HepG2 (cell line): ENCODE results near the gene SLC36A2. TPM values are rescaled to one million over a fixed set of nuclear protein-coding genes. Genes with fewer than 3 reads are reported as not detected.

Experiments used
- ATAC-seq: fragments of 200-7000 bp; cut with Tn5 transposase; 3 replicates; pipeline ENCODE4 v1.9.1; 2020; ENCODE audit warnings: mild to moderate bottlenecking, moderate library complexity
- BruUV-seq: library from RNA; stranded (reverse); fragments of 400-500 nt; replicated peaks from 2 replicates; lab custom pipeline; 2021; lab: Mats Ljungman, UMichigan
- CTCF ChIA-PET: fragments of 300-600 bp; formaldehyde crosslinking; extraction: SDS; loops from one replicate; lab custom pipeline; 2021; ENCODE audit warnings: low total read pairs, inconsistent platforms, low intra/inter-chr PET ratio; lab: Yijun Ruan, JAX
- POLR2A ChIA-PET: fragments of 350-600 bp; sonication (Branson Sonifier 250); formaldehyde crosslinking; loops from one replicate; lab custom pipeline; 2020; ENCODE audit warnings: antibody characterized with exemption, inconsistent platforms; lab: Yijun Ruan, JAX
- DNase-seq: peaks from one replicate; pipeline ENCODE4 v3.0.0-alpha.2; 2015; ENCODE audit warnings: low spot score
- FAIRE-seq: peaks from 3 replicates; lab custom pipeline; 2011; peaks lifted over from hg19 to GRCh38; lab: Jason Lieb, UNC
- H2AFZ ChIP-seq: one replicate; pipeline ENCODE4 v1.6.1; 2011; ENCODE audit warnings: low read length, inconsistent platforms
- H3K27ac ChIP-seq: fragments of 300-600 bp; 3 replicates; pipeline ENCODE4 v1.8.0; 2011; ENCODE audit warnings: mixed run types, mild to moderate bottlenecking, mixed read lengths, low read length, inconsistent platforms; ENCODE audit not compliant: insufficient read depth; ENCODE audit errors: extremely low read length
- H3K27me3 ChIP-seq, 2 experiments: fragments of 200-600 bp in 1 of 2; 2 replicates in 1 of 2; 3 replicates in 1 of 2; pipeline versions ENCODE4 v1.6.0 to v1.8.0; 2011; ENCODE audit warnings: low read length in 2 of 2, mild to moderate bottlenecking in 2 of 2, moderate library complexity in 2 of 2, inconsistent platforms in 1 of 2; ENCODE audit not compliant: insufficient read depth in 2 of 2, control insufficient read depth in 1 of 2
- H3K36me3 ChIP-seq, 2 experiments: fragments of 200-600 bp in 1 of 2; replicated peaks in 1 of 2; 2 replicates in 1 of 2; 3 replicates in 1 of 2; pipeline versions ENCODE4 v1.5.1 to v1.8.0; 2011; ENCODE audit warnings: low read length in 2 of 2, inconsistent platforms in 1 of 2; ENCODE audit not compliant: insufficient read depth in 2 of 2, control insufficient read depth in 1 of 2
- H3K4me1 ChIP-seq: 2 replicates; pipeline ENCODE4 v1.5.1; 2012; ENCODE audit warnings: low read length, inconsistent platforms; ENCODE audit not compliant: insufficient read depth
- H3K4me2 ChIP-seq: 2 replicates; pipeline ENCODE4 v1.6.0; 2011; ENCODE audit warnings: low read depth, low read length, inconsistent platforms
- H3K4me3 ChIP-seq, 3 experiments: fragments of 200-600 bp in 1 of 3; sonication (generic), shearing (Covaris generic) in 1 of 3; replicated peaks in 1 of 3; 2 replicates each; pipeline ENCODE4 v1.5.1; 2011 to 2016; ENCODE audit warnings: low read length in 3 of 3, inconsistent platforms in 2 of 3, low read depth in 2 of 3, mild to moderate bottlenecking in 2 of 3, control low read depth in 1 of 3, mixed read lengths in 1 of 3; ENCODE audit not compliant: insufficient read depth in 1 of 3
- H3K79me2 ChIP-seq: one replicate; pipeline ENCODE4 v1.6.1; 2011; ENCODE audit warnings: low read length, inconsistent platforms; ENCODE audit not compliant: insufficient read depth
- H3K9ac ChIP-seq: 2 replicates; pipeline ENCODE4 v1.6.0; 2011; ENCODE audit warnings: mild to moderate bottlenecking, low read depth, low read length, inconsistent platforms; ENCODE audit not compliant: insufficient read depth
- H3K9me3 ChIP-seq: 2 replicates; pipeline ENCODE4 v1.5.1; 2012; ENCODE audit warnings: mild to moderate bottlenecking, low read length
- H4K20me1 ChIP-seq: 2 replicates; pipeline ENCODE4 v1.6.0; 2011; ENCODE audit warnings: inconsistent platforms, mild to moderate bottlenecking, low read length, moderate library complexity; ENCODE audit not compliant: insufficient read depth
- ATF7 ChIP-seq, 2 experiments: fragments of 450-650 bp in 1 of 2; sonication (generic) in 1 of 2; formaldehyde crosslinking in 1 of 2; IDR thresholded peaks; 2 replicates each; pipeline versions ENCODE4 v1.4.0 to v1.6.1; 2016 to 2020; ENCODE audit warnings: antibody characterized with exemption in 1 of 2, mild to moderate bottlenecking in 1 of 2, missing genetic modification reagents in 1 of 2
- CEBPB ChIP-seq: IDR thresholded peaks from 2 replicates; pipeline ENCODE4 v1.6.1; 2011; ENCODE audit warnings: low read depth, low read length, improper control_type of control experiment, borderline replicate concordance
- EZH2 ChIP-seq: conservative IDR thresholded peaks from 2 replicates; pipeline ENCODE4 v1.6.1; 2012; ENCODE audit warnings: mild to moderate bottlenecking, low read depth, low read length, moderate library complexity
- LCORL ChIP-seq, 2 experiments: fragments of 450-650 bp in 1 of 2; sonication (generic) in 1 of 2; formaldehyde crosslinking in 1 of 2; IDR thresholded peaks; 2 replicates each; pipeline versions ENCODE4 v1.5.0 to v1.6.1; 2017 to 2020; ENCODE audit warnings: antibody characterized with exemption in 1 of 2, missing genetic modification reagents in 1 of 2
- POLR2G ChIP-seq: fragments of 200-400 bp; formaldehyde crosslinking; IDR thresholded peaks from 2 replicates; pipeline ENCODE4 v1.6.1; 2018; ENCODE audit warnings: mild to moderate bottlenecking, low read depth, low read length, moderate library complexity
- ZNF362 ChIP-seq: sonication (generic); formaldehyde crosslinking; IDR thresholded peaks from 2 replicates; pipeline ENCODE4 v1.4.0; 2020; ENCODE audit warnings: missing genetic modification reagents, mild to moderate bottlenecking, borderline replicate concordance
- WGBS: methylation state at CpG from one replicate; pipeline ENCODE4 v1.1.6; 2017; ENCODE audit warnings: low lambda C conversion rate; 5-methylcytosine and 5-hydroxymethylcytosine counted together
- in situ Hi-C: cut with HindIII; loops from 2 replicates; pipeline ENCODE4 v1.10.0; 2017; ENCODE audit warnings: low pct_unique_long_range_greater_than_20kb; ENCODE audit not compliant: extremely low pct_ligation_motif_present
- intact Hi-C: fragments of 100-400 bp; cut with micrococcal nuclease; formaldehyde crosslinking; loops from one replicate; pipeline ENCODE4 v1.10.0; 2022; ENCODE audit not compliant: unreplicated experiment
- polyA plus RNA-seq, 8 experiments: library from polyadenylated mRNA; depleted of rRNA in 3 of 8; stranded (reverse) in 7 of 8; unstranded in 1 of 8; fragments of >200 nt; fragmentation: Illumina TruSeq in 4 of 8; extraction: Trizol in 4 of 8; gene quantifications; 2 replicates each; pipeline versions ENCODE4 v1.2.1 to v1.2.3, GENCODE V29; 2011 to 2016; ENCODE audit warnings: low read depth in 4 of 8, missing spikeins in 1 of 8, mixed read lengths in 1 of 8; ENCODE audit not compliant: insufficient read depth in 1 of 8
- total RNA-seq, 5 experiments: library from RNA; depleted of rRNA; stranded (reverse); fragments of >200 nt; fragmentation: Illumina TruSeq; extraction: Trizol; gene quantifications; 2 replicates each; pipeline ENCODE4 v1.2.3, GENCODE V29; 2016; ENCODE audit warnings: low read depth in 1 of 5
- TF ChIP-seq, protein P1 (sequence below): IDR thresholded peaks from 2 replicates; pipeline ENCODE4 v1.6.1; 2016; ENCODE audit warnings: control low read depth

Gene SLC36A2
- total and polyA plus RNA-seq, 2 of the 13 experiments (the other 11 are each of a cell fraction or from before 2014, with no cell fraction given) = 0.03 TPM; not detected in 1

DNA sequence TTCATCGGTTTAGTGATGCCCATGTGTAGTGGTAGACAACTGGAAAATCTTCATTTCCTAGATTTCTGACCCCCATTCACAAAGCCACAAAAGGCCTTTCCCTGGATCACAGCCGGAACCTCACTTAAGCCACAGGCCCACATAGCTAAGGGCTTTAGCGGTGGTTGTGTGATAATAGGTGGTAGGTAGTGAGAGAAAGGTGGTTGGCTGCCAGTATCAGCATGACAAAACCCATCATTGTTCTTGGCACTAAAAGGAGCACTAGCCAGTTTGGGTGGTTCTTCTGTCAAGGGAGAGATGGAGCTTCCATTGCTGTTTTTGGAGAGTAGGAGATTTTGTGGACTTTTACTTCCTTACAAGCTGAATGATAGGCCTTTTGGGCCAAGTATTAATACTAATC is 9.7 kb upstream of the SLC36A2 start (continued):
- no peak for TF ChIP-seq ZNF362 (CRISPR knock-in tag)
- TF ChIP-seq EZH2 = no peak
- TF ChIP-seq, protein P1, sequence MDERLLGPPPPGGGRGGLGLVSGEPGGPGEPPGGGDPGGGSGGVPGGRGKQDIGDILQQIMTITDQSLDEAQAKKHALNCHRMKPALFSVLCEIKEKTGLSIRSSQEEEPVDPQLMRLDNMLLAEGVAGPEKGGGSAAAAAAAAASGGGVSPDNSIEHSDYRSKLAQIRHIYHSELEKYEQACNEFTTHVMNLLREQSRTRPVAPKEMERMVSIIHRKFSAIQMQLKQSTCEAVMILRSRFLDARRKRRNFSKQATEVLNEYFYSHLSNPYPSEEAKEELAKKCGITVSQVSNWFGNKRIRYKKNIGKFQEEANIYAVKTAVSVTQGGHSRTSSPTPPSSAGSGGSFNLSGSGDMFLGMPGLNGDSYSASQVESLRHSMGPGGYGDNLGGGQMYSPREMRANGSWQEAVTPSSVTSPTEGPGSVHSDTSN (CRISPR knock-in tag) = no peak
- TF ChIP-seq POLR2G = no peak

DNA sequence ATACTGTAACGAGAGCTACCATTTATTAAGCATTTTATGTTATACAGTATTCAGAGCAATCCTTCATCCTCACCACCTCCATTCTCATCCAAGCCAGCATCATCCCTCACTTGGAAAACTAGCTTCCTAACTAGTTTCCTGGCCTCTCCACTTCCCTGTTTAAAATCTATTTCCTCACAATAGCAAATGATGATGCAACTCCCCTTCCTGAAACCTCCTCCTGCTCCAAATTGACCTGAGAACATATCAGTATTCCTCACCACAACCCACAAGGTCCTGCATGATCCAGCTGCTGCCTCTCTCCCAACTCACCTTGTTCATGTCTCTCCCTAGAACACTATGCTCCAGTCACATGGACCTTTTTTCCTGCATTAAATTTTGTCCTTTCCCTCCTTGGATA is 4.3 kb upstream of the SLC36A2 start:
- Histone ChIP-seq H2AFZ (no peak overlapping the region), H3K4me3 (no peak overlapping the region), H4K20me1 (no peaks in the 10 kb centered on the region), H3K4me1 (no peaks in the 10 kb centered on the region), H3K27me3 (peaks cover 0 to 13% of the 10 kb centered on the region in 2 experiments; a peak in 1 of 5 replicates), H3K9ac (no peak overlapping the region), H3K9me3 (no peaks in the 10 kb centered on the region), H3K27ac (no peak overlapping the region), H3K36me3 (no peaks in the 10 kb centered on the region), H3K79me2 (no peaks in the 10 kb centered on the region), H3K4me2 (no peak overlapping the region)
- TF ChIP-seq CEBPB (peak; percentile 72; the same call in 1 of the 2 replicates), LCORL (IDR thresholded peaks at IDR 0.05) (no peak), LCORL (CRISPR knock-in tag; IDR thresholded peaks at IDR 0.05) (no peak), ATF7 (IDR thresholded peaks at IDR 0.05) (peak; percentile 58), ATF7 (CRISPR knock-in tag; IDR thresholded peaks at IDR 0.05) (no peak)
- DNase-seq = no peak
- intact Hi-C loops (no loop called here), in situ Hi-C loops (no loop called here)
- ATAC-seq = no peak
- ChIA-PET POLR2A (no interaction called here), CTCF (no interaction called here)
- no TSS peak for BruUV-seq
- WGBS = 5% methylated on average over 1 of the region's 1 CpG
- no peak for FAIRE-seq
